K562 (cell line): ENCODE results near the gene BMPR2. TPM values are rescaled to one million over a fixed set of nuclear protein-coding genes. Genes with fewer than 3 reads are reported as not detected.

Experiments used
- CEBPB ChIP-seq: fragments of 450-650 bp; IDR thresholded peaks from 2 replicates; pipeline ENCODE4 v1.6.1; 2016; ENCODE audit warnings: missing genetic modification characterization, missing compliant biosample characterization
- CUX1 ChIP-seq: fragments of 200-800 bp; sonication (Bioruptor generic); IDR thresholded peaks from 2 replicates; pipeline ENCODE4 v1.6.1; 2016; ENCODE audit warnings: missing genetic modification characterization, missing compliant biosample characterization
- PHF20 ChIP-seq: fragments of 450-650 bp; IDR thresholded peaks from 2 replicates; pipeline ENCODE4 v1.6.1; 2018; ENCODE audit not compliant: partially characterized antibody
- SRSF9 ChIP-seq: fragments of 200-400 bp; formaldehyde crosslinking; IDR thresholded peaks from 2 replicates; pipeline ENCODE4 v1.6.1; 2017; ENCODE audit warnings: low read depth, low read length, borderline replicate concordance
- ZNF655 ChIP-seq: fragments of 250-450 bp; sonication (Bioruptor Pico); IDR thresholded peaks from 2 replicates; pipeline ENCODE4 v1.5.0; 2021
- polyA plus RNA-seq, 8 experiments: library from polyadenylated mRNA; depleted of rRNA in 4 of 8; stranded (reverse) in 5 of 8; unstranded in 3 of 8; fragments of >200 nt; fragmentation: Nextera tagmentation in 2 of 8; fragmentation: Illumina TruSeq in 1 of 8; extraction: Ambion mirVana in 2 of 8; extraction: Trizol in 1 of 8; gene quantifications; 2 replicates each; pipeline versions ENCODE4 v1.2.1 to v1.2.3, GENCODE V29; 2011 to 2014; ENCODE audit warnings: inconsistent platforms in 1 of 8, missing spikeins in 1 of 8
- total RNA-seq, 7 experiments: library from RNA; depleted of rRNA in 6 of 7; stranded (reverse); fragments of >200 nt in 6 of 7; fragmentation: Illumina TruSeq in 2 of 7; extraction: Trizol in 2 of 7; gene quantifications; 2 replicates each; pipeline versions ENCODE4 v1.2.1 to v1.2.3, GENCODE V29; 2011 to 2021; ENCODE audit warnings: low replicate concordance in 1 of 7

Gene BMPR2
- total and polyA plus RNA-seq, 9 of the 15 experiments (the other 6 are each of a cell fraction or from before 2014, with no cell fraction given): 0.73 to 5.0 (median 3.3) TPM

- TF ChIP-seq SRSF9 (no peak), CEBPB (tag) (no peak), CUX1 (CRISPR knock-in tag) (no peak), ZNF655 (CRISPR knock-in tag) (no peak), PHF20 (peak; percentile 40)
- TF ChIP-seq, all 486 proteins: peak for 46
Measured at GRCh38 chr2:202375609-202376408, at the start of gene BMPR2 (continued).
